ENCODE measurements around the gene PLXNA4.

DNA sequence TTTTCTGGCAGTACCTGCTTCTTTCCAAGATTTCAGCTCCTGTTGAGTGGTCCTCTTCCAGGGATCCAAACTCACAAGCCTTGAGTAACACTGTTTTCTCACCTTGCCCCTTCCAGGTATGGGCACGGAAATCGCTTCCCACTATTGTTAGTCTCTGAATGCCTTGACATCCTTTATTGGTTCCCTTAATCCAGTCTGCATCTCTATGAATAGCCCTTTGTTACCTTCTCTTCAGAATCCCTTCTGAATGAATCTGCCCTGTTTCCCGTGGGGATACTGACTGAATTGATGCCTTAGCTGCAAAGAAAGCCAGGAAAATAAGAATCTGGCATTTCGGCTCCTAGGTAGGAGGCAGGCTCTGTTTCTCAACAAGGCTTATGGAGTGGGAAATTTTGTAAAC is 467.7 kb downstream of the PLXNA4 start:
- TF ChIP-seq, protein P1, sequence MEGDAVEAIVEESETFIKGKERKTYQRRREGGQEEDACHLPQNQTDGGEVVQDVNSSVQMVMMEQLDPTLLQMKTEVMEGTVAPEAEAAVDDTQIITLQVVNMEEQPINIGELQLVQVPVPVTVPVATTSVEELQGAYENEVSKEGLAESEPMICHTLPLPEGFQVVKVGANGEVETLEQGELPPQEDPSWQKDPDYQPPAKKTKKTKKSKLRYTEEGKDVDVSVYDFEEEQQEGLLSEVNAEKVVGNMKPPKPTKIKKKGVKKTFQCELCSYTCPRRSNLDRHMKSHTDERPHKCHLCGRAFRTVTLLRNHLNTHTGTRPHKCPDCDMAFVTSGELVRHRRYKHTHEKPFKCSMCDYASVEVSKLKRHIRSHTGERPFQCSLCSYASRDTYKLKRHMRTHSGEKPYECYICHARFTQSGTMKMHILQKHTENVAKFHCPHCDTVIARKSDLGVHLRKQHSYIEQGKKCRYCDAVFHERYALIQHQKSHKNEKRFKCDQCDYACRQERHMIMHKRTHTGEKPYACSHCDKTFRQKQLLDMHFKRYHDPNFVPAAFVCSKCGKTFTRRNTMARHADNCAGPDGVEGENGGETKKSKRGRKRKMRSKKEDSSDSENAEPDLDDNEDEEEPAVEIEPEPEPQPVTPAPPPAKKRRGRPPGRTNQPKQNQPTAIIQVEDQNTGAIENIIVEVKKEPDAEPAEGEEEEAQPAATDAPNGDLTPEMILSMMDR (IDR thresholded peaks at IDR 0.05): no peak
- no peak for TF ChIP-seq POLR2A (IDR thresholded peaks at IDR 0.05)
- TF ChIP-seq EP300 (IDR thresholded peaks at IDR 0.05): no peak

Data from stomach (tissue), 4 donors.